Skin of body (tissue), 2 donors: Measurements from ENCODE around the gene MRFAP1L1. TPM values are rescaled to one million over a fixed set of nuclear protein-coding genes. Genes with fewer than 3 reads are reported as not detected.

Experiments
- DNase-seq: peaks from one replicate; lab custom pipeline; 2025; lab: John Stamatoyannopoulos, UW
- total RNA-seq: library from RNA; depleted of rRNA; stranded (reverse); fragments of >200 nt; gene quantifications from one replicate; pipeline ENCODE4 v1.2.3, GENCODE V29; 2014

The MRFAP1L1 gene
- total RNA-seq, 1 donor from 2014 or later, result 53.5 TPM

- no peak for DNase-seq
Observed at GRCh38 chr4:6663596-6664393, 45.9 kb downstream of the MRFAP1L1 start.

DNA sequence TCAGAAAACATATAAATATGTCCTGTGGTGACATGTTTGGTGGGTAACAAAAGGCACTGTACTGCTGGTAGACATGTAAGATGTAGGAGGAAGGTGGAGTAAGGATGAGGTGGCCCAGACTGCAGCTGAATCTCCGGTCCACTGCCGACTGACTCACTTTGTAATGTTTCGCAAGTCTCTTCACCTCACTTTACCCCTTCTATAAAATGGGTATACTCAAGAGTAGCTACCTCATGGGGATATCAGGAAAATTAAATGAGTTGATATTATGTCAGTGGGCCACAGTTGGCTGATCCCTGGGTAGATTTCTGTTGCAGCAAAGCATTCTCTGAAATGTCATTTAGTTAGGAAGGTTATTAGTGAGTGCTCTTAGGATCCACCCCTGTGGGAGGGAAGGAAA lies 47.1 kb downstream of the MRFAP1L1 start:
- DNase-seq, result no peak

GRCh38 chr4:6660430-6660829 lies 49.2 kb downstream of the MRFAP1L1 start:
- DNase-seq, result no peak

GRCh38 chr4:6659897-6660296 lies 49.8 kb downstream of the MRFAP1L1 start:
- no peak for DNase-seq

GRCh38 chr4:6658597-6659075 lies 51.0 kb downstream of the MRFAP1L1 start:
- DNase-seq, result no peak

GRCh38 chr4:6658209-6658595 lies 51.5 kb downstream of the MRFAP1L1 start:
- no peak for DNase-seq

Other genes starting within 250 kb of the MRFAP1L1 start
- 3.0 TPM for gene PPP2R2C, start 237.3 kb downstream of the MRFAP1L1 start, total RNA-seq
- gene MAN2B2, start 134.7 kb downstream of the MRFAP1L1 start, total RNA-seq, result 5.2 TPM
- 99.1 TPM for gene MRFAP1, start 69.2 kb downstream of the MRFAP1L1 start, total RNA-seq
- gene S100P, start 16.0 kb downstream of the MRFAP1L1 start, total RNA-seq, result 26.0 TPM
- gene BLOC1S4, start 6.3 kb upstream of the MRFAP1L1 start, total RNA-seq, result 6.5 TPM
- 26.8 TPM for gene KIAA0232, start 72.9 kb upstream of the MRFAP1L1 start, total RNA-seq
- gene TBC1D14, start 200.0 kb upstream of the MRFAP1L1 start, total RNA-seq, result 35.0 TPM